Endothelial cell of umbilical vein (primary cell): ENCODE results near the gene PLPP1. TPM values are rescaled to one million over a fixed set of nuclear protein-coding genes. Genes with fewer than 3 reads are reported as not detected.

Source experiments
- BruUV-seq: library from RNA; stranded (reverse); fragments of 400-500 nt; replicated peaks from 2 replicates; lab custom pipeline; 2021; lab: Mats Ljungman, UMichigan
- CTCF ChIA-PET: fragments of 300-600, 350-600 bp; sonication (Branson Sonifier 250); formaldehyde crosslinking; loops from one replicate; lab custom pipeline; 2021; ENCODE audit warnings: antibody characterized with exemption, inconsistent platforms; lab: Charles Lee
- POLR2A ChIA-PET: fragments of 300-600, 350-600 bp; sonication (Branson Sonifier 250); formaldehyde crosslinking; loops from one replicate; lab custom pipeline; 2021; ENCODE audit warnings: antibody characterized with exemption, inconsistent platforms; lab: Charles Lee
- DNase-seq: peaks from one replicate; pipeline ENCODE4 v3.0.0-alpha.2; 2011; ENCODE audit warnings: low read depth, low spot score
- FAIRE-seq: peaks from 2 replicates; lab custom pipeline; 2011; peaks lifted over from hg19 to GRCh38; lab: Jason Lieb, UNC
- H2AFZ ChIP-seq: 2 replicates; pipeline ENCODE4 v1.6.0; 2012; ENCODE audit warnings: low read depth, low read length, control low read depth, inconsistent platforms
- H3K27ac ChIP-seq: 2 replicates; pipeline ENCODE4 v1.5.1; 2011; ENCODE audit warnings: low read depth, mild to moderate bottlenecking, control low read depth, low read length, moderate library complexity; ENCODE audit not compliant: insufficient read depth
- H3K27me3 ChIP-seq, 2 experiments: 2 replicates each; pipeline versions ENCODE4 v1.6.0 to v1.6.1; 2011; ENCODE audit warnings: low read length in 2 of 2, mixed read lengths in 1 of 2; ENCODE audit not compliant: control insufficient read depth in 2 of 2, insufficient read depth in 2 of 2
- H3K36me3 ChIP-seq, 2 experiments: 2 replicates in 1 of 2; 3 replicates in 1 of 2; pipeline ENCODE4 v1.5.1; 2011; ENCODE audit warnings: low read length in 2 of 2, mild to moderate bottlenecking in 1 of 2, moderate library complexity in 1 of 2; ENCODE audit not compliant: control insufficient read depth in 2 of 2, insufficient read depth in 2 of 2; ENCODE audit errors: extremely low read depth in 1 of 2
- H3K4me1 ChIP-seq: 3 replicates; pipeline ENCODE4 v1.5.1; 2011; ENCODE audit warnings: mild to moderate bottlenecking, low read length; ENCODE audit not compliant: control insufficient read depth, insufficient read depth; ENCODE audit errors: extremely low read depth
- H3K4me2 ChIP-seq: 2 replicates; pipeline ENCODE4 v1.6.1; 2011; ENCODE audit warnings: low read length, control low read depth, mixed read lengths; ENCODE audit not compliant: insufficient read depth
- H3K4me3 ChIP-seq, 3 experiments: fragments of 200-600 bp in 1 of 3; sonication (generic), shearing (Covaris generic) in 1 of 3; replicated peaks in 1 of 3; 2 replicates each; pipeline ENCODE4 v1.5.1; 2011 to 2016; ENCODE audit warnings: control low read depth in 3 of 3, low read length in 3 of 3, mild to moderate bottlenecking in 2 of 3, inconsistent platforms in 1 of 3, low read depth in 1 of 3, moderate library complexity in 1 of 3; ENCODE audit not compliant: insufficient read depth in 1 of 3
- H3K79me2 ChIP-seq: 2 replicates; pipeline ENCODE4 v1.6.0; 2012; ENCODE audit warnings: low read length, inconsistent platforms; ENCODE audit not compliant: control insufficient read depth, insufficient read depth
- H3K9ac ChIP-seq: replicated peaks from 2 replicates; pipeline ENCODE3; 2011; ENCODE audit warnings: low read length, control low read depth; ENCODE audit not compliant: insufficient read depth; ENCODE audit errors: extremely low read depth
- H3K9me1 ChIP-seq: replicated peaks from 3 replicates; pipeline ENCODE4 v1.6.0; 2011; ENCODE audit warnings: mild to moderate bottlenecking, low read length; ENCODE audit not compliant: control insufficient read depth, insufficient read depth; ENCODE audit errors: extremely low read depth
- H3K9me3 ChIP-seq: replicated peaks from 2 replicates; pipeline ENCODE4 v1.5.1; 2012; ENCODE audit warnings: low read length, inconsistent platforms; ENCODE audit not compliant: control insufficient read depth, insufficient read depth
- H4K20me1 ChIP-seq: replicated peaks from 2 replicates; pipeline ENCODE3; 2011; ENCODE audit warnings: mild to moderate bottlenecking, low read length; ENCODE audit not compliant: control insufficient read depth, insufficient read depth; ENCODE audit errors: extremely low read depth
- CTCF ChIP-seq, 2 donors: IDR thresholded peaks; 1 replicate in 1 of 2; 2 replicates in 1 of 2; pipeline ENCODE4 v1.5.1; 2011; ENCODE audit warnings: low read length in 2 of 2, mild to moderate bottlenecking in 2 of 2, moderate library complexity in 2 of 2, control low read depth in 1 of 2, inconsistent platforms in 1 of 2, low read depth in 1 of 2; ENCODE audit not compliant: insufficient read depth in 1 of 2; ENCODE audit errors: extremely low read depth in 1 of 2
- EZH2 ChIP-seq: IDR thresholded peaks from 2 replicates; pipeline ENCODE4 v1.6.1; 2012; ENCODE audit warnings: borderline replicate concordance, low read depth, mild to moderate bottlenecking, moderate library complexity, low read length, inconsistent platforms; ENCODE audit not compliant: severe bottlenecking
- FOS ChIP-seq: IDR thresholded peaks from 2 replicates; pipeline ENCODE4 v1.6.1; 2011; ENCODE audit warnings: mild to moderate bottlenecking, low read length, moderate library complexity, borderline replicate concordance; ENCODE audit not compliant: insufficient read depth
- GATA2 ChIP-seq: IDR thresholded peaks from 2 replicates; pipeline ENCODE4 v1.7.0; 2011; ENCODE audit warnings: low read depth, mild to moderate bottlenecking, moderate library complexity, mixed read lengths, low read length; ENCODE audit not compliant: insufficient read length, insufficient read depth
- JUN ChIP-seq: IDR thresholded peaks from 2 replicates; pipeline ENCODE4 v1.6.1; 2011; ENCODE audit warnings: borderline replicate concordance, low read depth; ENCODE audit not compliant: insufficient read length, insufficient read depth
- MAX ChIP-seq: IDR thresholded peaks from 2 replicates; pipeline ENCODE4 v1.6.1; 2011; ENCODE audit not compliant: insufficient read depth, insufficient read length
- MYC ChIP-seq: IDR thresholded peaks from one replicate; pipeline ENCODE4 v1.6.1; 2011; ENCODE audit warnings: mild to moderate bottlenecking, low read depth, low read length
- POLR2A ChIP-seq: IDR thresholded peaks from 2 replicates; pipeline ENCODE4 v1.6.1; 2012; ENCODE audit warnings: low read depth, mild to moderate bottlenecking, control low read depth, low read length
- POLR2AphosphoS5 ChIP-seq: IDR thresholded peaks from 2 replicates; pipeline ENCODE4 v1.6.1; 2012; ENCODE audit warnings: low read depth, mild to moderate bottlenecking, control low read depth, low read length, moderate library complexity; ENCODE audit not compliant: insufficient read depth
- dilution Hi-C: fragments of 300-500 bp; cut with MboI; formaldehyde crosslinking; loops from one replicate; pipeline ENCODE4 v1.15.0; 2019; ENCODE audit warnings: low sequenced_read_pairs; ENCODE audit not compliant: extremely low pct_ligation_motif_present
- intact Hi-C: fragments of 100-400 bp; cut with micrococcal nuclease; formaldehyde crosslinking; loops from one replicate; pipeline ENCODE4 v1.10.0; 2022
- polyA plus RNA-seq, 4 experiments: library from polyadenylated mRNA; depleted of rRNA in 3 of 4; stranded (reverse) in 3 of 4; unstranded in 1 of 4; fragments of >200 nt; gene quantifications; 2 replicates each; pipeline versions ENCODE4 v1.2.1 to v1.2.3, GENCODE V29; 2011 to 2012; ENCODE audit warnings: missing spikeins in 1 of 4
- total RNA-seq: library from RNA; stranded (reverse); gene quantifications from 2 replicates; pipeline ENCODE4 v1.2.3, GENCODE V29; 2021

PLPP1 gene
- total and polyA plus RNA-seq, 2 donors (not counting 3 experiments of a cell fraction or from before 2014, with no cell fraction given): 14.3 to 25.9 TPM

GRCh38 chr5:55385227-55385626 lies 149.5 kb downstream of the PLPP1 start:
- TF ChIP-seq GATA2 (no peak), MAX (no peak), EZH2 (no peak), POLR2A (no peak), MYC (no peak), POLR2AphosphoS5 (no peak), CTCF (IDR thresholded peaks at IDR 0.05; ENCODE audit: extremely low read depth in 1 of 2, insufficient read depth in 1 of 2, low read depth in 1 of 2, low read length in 2 of 2) (no peak), FOS (no peak), JUN (no peak)
- peaks cover 2% of the 10 kb centered on the region for H3K9me1 ChIP-seq
- H2AFZ ChIP-seq: no peak overlapping the region
- no peaks in the 10 kb centered on the region for H4K20me1 ChIP-seq
- no peaks in the 10 kb centered on the region for H3K9me3 ChIP-seq
- no peak overlapping the region for H3K4me3 ChIP-seq
- BruUV-seq: no TSS peak
- H3K36me3 ChIP-seq: peaks cover 0 to 2% of the 10 kb centered on the region in 2 experiments
- CTCF ChIA-PET: interaction anchor here (1.4 to 2.5 kb wide), 4 partner anchors 12 to 307 kb away, joined by 4 to 8 read pairs (median 7); no protein-coding TSS in a partner anchor
- intact Hi-C loops: no loop called here
- FAIRE-seq: no peak
- H3K27me3 ChIP-seq: no peaks in the 10 kb centered on the region
- no peak overlapping the region for H3K9ac ChIP-seq
- dilution Hi-C loops: no loop called here
- POLR2A ChIA-PET: no interaction called here
- peaks cover 2% of the 10 kb centered on the region for H3K4me1 ChIP-seq
- H3K27ac ChIP-seq: no peak overlapping the region
- H3K79me2 ChIP-seq: peaks cover 5% of the 10 kb centered on the region
- H3K4me2 ChIP-seq: no peak overlapping the region
- no peak for DNase-seq
